ENCODE data around the gene C2orf80. TPM values are rescaled to one million over a fixed set of nuclear protein-coding genes. Genes with fewer than 3 reads are reported as not detected.
"Not testable (repeated sequence)": the region's sequence is repeated elsewhere in the genome, so short reads cannot be mapped to it uniquely, and the experiment has no call there.

The C2orf80 gene
- total RNA-seq, 2 experiments from 2014 or later = not detected

GRCh38 chr2:208128136-208128535, 61.7 kb downstream of the C2orf80 start:
- POLR2A ChIA-PET = no interaction called here
- Mint-ChIP-seq H3K4me1 (ENCODE audit: low read depth) (peaks cover 6% of the 10 kb centered on the region), H3K27ac (no peak overlapping the region), H3K27me3 (ENCODE audit: low read depth) (peaks cover 41% of the 10 kb centered on the region), H3K9me3 (ENCODE audit: insufficient read depth) (no peaks in the 10 kb centered on the region), H3K36me3 (ENCODE audit: low read depth) (no peaks in the 10 kb centered on the region), H3K4me3 (no peak overlapping the region)
- DNase-seq (no peak), ATAC-seq (no peak)
- CTCF ChIA-PET = no interaction called here

GRCh38 chr2:208127090-208127489, 62.7 kb downstream of the C2orf80 start:
- Mint-ChIP-seq H3K9me3 (ENCODE audit: insufficient read depth) (no peaks in the 10 kb centered on the region), H3K27ac (no peak overlapping the region), H3K27me3 (ENCODE audit: low read depth) (peaks cover 34% of the 10 kb centered on the region), H3K36me3 (ENCODE audit: low read depth) (no peaks in the 10 kb centered on the region), H3K4me1 (ENCODE audit: low read depth) (peaks cover 6% of the 10 kb centered on the region), H3K4me3 (no peak overlapping the region)
- POLR2A ChIA-PET = no interaction called here
- DNase-seq (no peak), ATAC-seq (no peak)
- CTCF ChIA-PET = no interaction called here

- Mint-ChIP-seq H3K4me3 (no peak overlapping the region), H3K27me3 (ENCODE audit: low read depth) (peaks cover 34% of the 10 kb centered on the region), H3K9me3 (ENCODE audit: insufficient read depth) (no peaks in the 10 kb centered on the region), H3K36me3 (ENCODE audit: low read depth) (no peaks in the 10 kb centered on the region), H3K4me1 (ENCODE audit: low read depth) (peaks cover 6% of the 10 kb centered on the region), H3K27ac (no peak overlapping the region)
- ATAC-seq (no peak), DNase-seq (no peak)
- ChIA-PET CTCF (interaction anchor here (0.9 kb wide), 1 partner anchor 10 kb away, joined by 3 read pairs; no protein-coding TSS in a partner anchor), POLR2A (interaction anchor here (0.7 kb wide), 1 partner anchor 348 kb away, joined by 3 read pairs; no protein-coding TSS in a partner anchor)
Observed at GRCh38 chr2:208125251-208125650, 64.6 kb downstream of the C2orf80 start.

GRCh38 chr2:208124013-208124715, 65.7 kb downstream of the C2orf80 start, which contains the start of gene CRYGD:
Gene CRYGD (minus strand): TSS chr2:208124524. CDS start chr2:208124473, 51 bp downstream.
- H3K27ac Mint-ChIP-seq; DNase-seq; H3K36me3 Mint-ChIP-seq (ENCODE audit: low read depth); H3K4me1 Mint-ChIP-seq (ENCODE audit: low read depth); H3K9me3 Mint-ChIP-seq (ENCODE audit: insufficient read depth); CTCF ChIA-PET: not testable (repeated sequence)
- Mint-ChIP-seq H3K4me3 (peak within 1 kb of the TSS; percentile 24), H3K27me3 (ENCODE audit: low read depth) (peaks cover 31% of the 10 kb centered on the region)
- ATAC-seq = peak; percentile 83
- POLR2A ChIA-PET = interaction anchor here (0.7 kb wide), 1 partner anchor 347 kb away, joined by 3 read pairs; no protein-coding TSS in a partner anchor

- ChIA-PET CTCF (interaction anchor here (1.0 kb wide), 1 partner anchor 20 kb away, joined by 3 read pairs; no protein-coding TSS in a partner anchor), POLR2A (no interaction called here)
Observed at GRCh38 chr2:208122248-208122647, 67.6 kb downstream of the C2orf80 start.

GRCh38 chr2:208118918-208119317, 70.9 kb downstream of the C2orf80 start:
- Mint-ChIP-seq H3K27me3 (ENCODE audit: low read depth) (peaks cover 5% of the 10 kb centered on the region), H3K4me1 (ENCODE audit: low read depth) (peaks cover 2% of the 10 kb centered on the region), H3K4me3 (no peak overlapping the region), H3K27ac (no peak overlapping the region), H3K9me3 (ENCODE audit: insufficient read depth) (no peaks in the 10 kb centered on the region), H3K36me3 (ENCODE audit: low read depth) (no peaks in the 10 kb centered on the region)
- ATAC-seq (no peak), DNase-seq (no peak)
- CTCF ChIA-PET = no interaction called here
- POLR2A ChIA-PET = no interaction called here

More at GRCh38 chr2:208122248-208122647, 67.6 kb downstream of the C2orf80 start:
- Mint-ChIP-seq H3K36me3 (ENCODE audit: low read depth) (no peaks in the 10 kb centered on the region), H3K27ac (no peak overlapping the region), H3K27me3 (ENCODE audit: low read depth) (peaks cover 24% of the 10 kb centered on the region), H3K4me1 (ENCODE audit: low read depth) (peaks cover 6% of the 10 kb centered on the region), H3K9me3 (ENCODE audit: insufficient read depth) (no peaks in the 10 kb centered on the region), H3K4me3 (no peak overlapping the region)
- DNase-seq (no peak), ATAC-seq (no peak)

GRCh38 chr2:208117390-208117789, 72.4 kb downstream of the C2orf80 start:
- H3K36me3 Mint-ChIP-seq (ENCODE audit: low read depth); H3K27me3 Mint-ChIP-seq (ENCODE audit: low read depth); H3K27ac Mint-ChIP-seq; CTCF ChIA-PET; POLR2A ChIA-PET; ATAC-seq; H3K9me3 Mint-ChIP-seq (ENCODE audit: insufficient read depth); DNase-seq; H3K4me3 Mint-ChIP-seq; H3K4me1 Mint-ChIP-seq (ENCODE audit: low read depth): not testable (repeated sequence)

Other genes with a start within 250 kb of the C2orf80 start
- 1 to 10 TPM; 6.1 to 6.2 TPM for gene PLEKHM3, start 164.5 kb downstream of the C2orf80 start, total RNA-seq
- gene CRYGD, start 65.5 kb downstream of the C2orf80 start, total RNA-seq = not detected
- not detected for gene CRYGC, start 60.2 kb downstream of the C2orf80 start, total RNA-seq
- not detected for gene CRYGB, start 43.9 kb downstream of the C2orf80 start, total RNA-seq
- gene CRYGA, start 26.4 kb downstream of the C2orf80 start, total RNA-seq = not detected
- 10 to 100 TPM; 29.0 to 29.5 TPM for gene IDH1, start 65.0 kb upstream of the C2orf80 start, total RNA-seq
- gene PIKFYVE, start 76.2 kb upstream of the C2orf80 start, total RNA-seq = 10 to 100 TPM; 27.4 to 29.3 TPM
- gene PTH2R, start 216.8 kb upstream of the C2orf80 start, total RNA-seq = under 1 TPM in 1 of 2 experiments, not detected in 1; 0.13 TPM

All from activated CD8-positive, alpha-beta T cell treated with anti-CD3 and anti-CD28 coated beads, Interleukin-2, amount 10 ng/mL, durations not matched to agents 7 days and 5 days (primary cell).